CD4-positive, alpha-beta T cell (primary cell): Measurements from ENCODE around the gene CYBA. TPM values are rescaled to one million over a fixed set of nuclear protein-coding genes. Genes with fewer than 3 reads are reported as not detected.

Experiments used
- ATAC-seq: fragments of 200-7000 bp; cut with Tn5 transposase; one replicate; pipeline ENCODE4 v1.10.0; 2022; ENCODE audit warnings: mild to moderate bottlenecking; ENCODE audit not compliant: poor library complexity
- CTCF ChIA-PET: fragments of 350-600 bp; sonication (Branson Sonifier 250); formaldehyde crosslinking; loops from one replicate; lab custom pipeline; 2021; ENCODE audit warnings: antibody characterized with exemption, inconsistent platforms; lab: Charles Lee
- POLR2A ChIA-PET: fragments of 350-600 bp; sonication (Branson Sonifier 250); formaldehyde crosslinking; loops from one replicate; lab custom pipeline; 2021; ENCODE audit warnings: antibody characterized with exemption, inconsistent platforms; lab: Charles Lee
- DNase-seq, 14 experiments: peaks; one replicate each; pipeline ENCODE4 v3.0.0-alpha.2; 2013 to 2020; ENCODE audit warnings: mixed read lengths in 2 of 14
- H3K27ac ChIP-seq, 2 donors: one replicate each; pipeline versions ENCODE4 v1.5.1 to v1.7.0; 2013; ENCODE audit warnings: low read length in 2 of 2, low read depth in 1 of 2, mild to moderate bottlenecking in 1 of 2
- H3K27me3 ChIP-seq, 2 experiments: 1 replicate in 1 of 2; 2 replicates in 1 of 2; pipeline versions ENCODE4 v1.6.1 to v1.7.0; 2013; ENCODE audit warnings: low read length in 2 of 2, control low read depth in 1 of 2, mild to moderate bottlenecking in 1 of 2, moderate library complexity in 1 of 2; ENCODE audit not compliant: insufficient read depth in 2 of 2, control insufficient read depth in 1 of 2
- H3K36me3 ChIP-seq: one replicate; pipeline ENCODE4 v1.6.1; 2013; ENCODE audit warnings: low read length, control low read depth; ENCODE audit not compliant: insufficient read depth
- H3K4me1 ChIP-seq: one replicate; pipeline ENCODE4 v1.6.1; 2013; ENCODE audit warnings: low read length, control low read depth; ENCODE audit not compliant: insufficient read depth
- H3K4me3 ChIP-seq: one replicate; pipeline ENCODE4 v1.5.1; 2013; ENCODE audit warnings: mild to moderate bottlenecking, low read length, moderate library complexity
- H3K9me3 ChIP-seq, 2 experiments: 1 replicate in 1 of 2; 2 replicates in 1 of 2; pipeline versions ENCODE4 v1.6.1 to v1.7.0; 2013; ENCODE audit warnings: low read length in 2 of 2, mild to moderate bottlenecking in 2 of 2, control low read depth in 1 of 2, moderate library complexity in 1 of 2; ENCODE audit not compliant: control insufficient read depth in 1 of 2, insufficient read depth in 1 of 2
- H3K27ac Mint-ChIP-seq: one replicate; pipeline ENCODE4 v1.8.0; 2020; ENCODE audit warnings: mixed read lengths
- H3K27me3 Mint-ChIP-seq: one replicate; pipeline ENCODE4 v1.8.0; 2021; ENCODE audit warnings: mixed read lengths
- H3K36me3 Mint-ChIP-seq: one replicate; pipeline ENCODE4 v1.8.0; 2021; ENCODE audit warnings: low read depth, mixed read lengths
- H3K4me1 Mint-ChIP-seq: one replicate; pipeline ENCODE4 v1.8.0; 2021; ENCODE audit warnings: low read depth, mixed read lengths
- H3K4me3 Mint-ChIP-seq: one replicate; pipeline ENCODE4 v1.8.0; 2020; ENCODE audit warnings: mild to moderate bottlenecking, mixed read lengths
- H3K9me3 Mint-ChIP-seq: one replicate; pipeline ENCODE4 v1.8.0; 2020; ENCODE audit warnings: mixed read lengths
- intact Hi-C, 2 experiments: fragments of 100-400 bp; cut with DNase I in 1 of 2; cut with micrococcal nuclease in 1 of 2; formaldehyde crosslinking; loops; one replicate each; pipeline versions ENCODE4 v1.15.1 to v1.9.0; 2023 to 2025; cut with DNase I, micrococcal nuclease
- total RNA-seq, 174 experiments: library from RNA in 2 of 174; stranded (reverse) in 2 of 174; gene quantifications; one replicate each; pipeline ENCODE4 v1.2.3 and lab custom pipeline; 2021 to 2026
- TF ChIP-seq, protein P1 (sequence below): fragments of 200-600 bp; IDR thresholded peaks from one replicate; pipeline ENCODE4 v1.8.0; 2022; ENCODE audit warnings: antibody characterized with exemption, mild to moderate bottlenecking

The CYBA gene
- total RNA-seq, 2 experiments from 2014 or later, result 292 to 294 TPM

- Mint-ChIP-seq H3K27me3 (no peaks in the 10 kb centered on the region), H3K4me1 (peaks cover 11% of the 10 kb centered on the region), H3K9me3 (no peaks in the 10 kb centered on the region), H3K36me3 (peaks cover 60% of the 10 kb centered on the region), H3K27ac (no peak overlapping the region), H3K4me3 (no peak overlapping the region)
- Histone ChIP-seq H3K27me3 (no peaks in the 10 kb centered on the region), H3K4me1 (peaks cover 10% of the 10 kb centered on the region), H3K27ac (no peak overlapping the region), H3K36me3 (peaks cover 49% of the 10 kb centered on the region), H3K4me3 (no peak overlapping the region), H3K9me3 (no peaks in the 10 kb centered on the region)
- TF ChIP-seq, protein P1, sequence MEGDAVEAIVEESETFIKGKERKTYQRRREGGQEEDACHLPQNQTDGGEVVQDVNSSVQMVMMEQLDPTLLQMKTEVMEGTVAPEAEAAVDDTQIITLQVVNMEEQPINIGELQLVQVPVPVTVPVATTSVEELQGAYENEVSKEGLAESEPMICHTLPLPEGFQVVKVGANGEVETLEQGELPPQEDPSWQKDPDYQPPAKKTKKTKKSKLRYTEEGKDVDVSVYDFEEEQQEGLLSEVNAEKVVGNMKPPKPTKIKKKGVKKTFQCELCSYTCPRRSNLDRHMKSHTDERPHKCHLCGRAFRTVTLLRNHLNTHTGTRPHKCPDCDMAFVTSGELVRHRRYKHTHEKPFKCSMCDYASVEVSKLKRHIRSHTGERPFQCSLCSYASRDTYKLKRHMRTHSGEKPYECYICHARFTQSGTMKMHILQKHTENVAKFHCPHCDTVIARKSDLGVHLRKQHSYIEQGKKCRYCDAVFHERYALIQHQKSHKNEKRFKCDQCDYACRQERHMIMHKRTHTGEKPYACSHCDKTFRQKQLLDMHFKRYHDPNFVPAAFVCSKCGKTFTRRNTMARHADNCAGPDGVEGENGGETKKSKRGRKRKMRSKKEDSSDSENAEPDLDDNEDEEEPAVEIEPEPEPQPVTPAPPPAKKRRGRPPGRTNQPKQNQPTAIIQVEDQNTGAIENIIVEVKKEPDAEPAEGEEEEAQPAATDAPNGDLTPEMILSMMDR, result no peak
- intact Hi-C loops, result no loop called here
- POLR2A ChIA-PET, result no interaction called here
- CTCF ChIA-PET, result no interaction called here
- ATAC-seq (no peak), DNase-seq (no peak)
Measured at GRCh38 chr16:88596483-88596882, 54.4 kb downstream of the CYBA start.

DNA sequence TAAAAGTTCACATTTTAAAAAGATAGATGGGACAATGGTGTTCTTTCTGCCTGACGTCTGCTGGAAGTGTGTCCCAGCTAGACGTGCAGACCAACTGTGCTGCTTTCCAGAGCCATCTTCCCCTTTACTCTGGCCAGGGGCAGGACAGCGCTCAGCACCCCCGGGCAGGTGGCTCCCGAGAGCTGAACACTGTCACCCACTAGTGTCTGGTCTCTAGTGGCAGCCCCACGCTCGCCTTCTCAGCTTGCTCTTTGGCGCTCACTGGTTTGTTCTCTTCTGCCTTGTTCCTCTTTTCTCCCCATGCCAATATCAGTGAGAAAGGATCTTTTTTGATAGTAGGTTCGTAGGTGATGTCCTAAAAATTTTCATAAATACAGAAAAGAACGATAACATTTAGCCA, 54.9 kb downstream of the CYBA start:
- Histone ChIP-seq H3K4me3 (no peak overlapping the region), H3K9me3 (no peaks in the 10 kb centered on the region), H3K36me3 (peaks cover 43% of the 10 kb centered on the region), H3K27ac (no peak overlapping the region), H3K4me1 (peaks cover 14% of the 10 kb centered on the region), H3K27me3 (no peaks in the 10 kb centered on the region)
- peaks cover 56% of the 10 kb centered on the region for H3K36me3 Mint-ChIP-seq
- peaks cover 13% of the 10 kb centered on the region for H3K4me1 Mint-ChIP-seq
- ChIA-PET CTCF (no interaction called here), POLR2A (no interaction called here)
- intact Hi-C loops, result no loop called here
- H3K27me3 Mint-ChIP-seq, result no peaks in the 10 kb centered on the region
- H3K4me3 Mint-ChIP-seq, result no peak overlapping the region
- no peaks in the 10 kb centered on the region for H3K9me3 Mint-ChIP-seq
- no peak overlapping the region for H3K27ac Mint-ChIP-seq
- DNase-seq (no peak), ATAC-seq (no peak)
- TF ChIP-seq, protein P1, result no peak

- no peak overlapping the region for H3K4me3 Mint-ChIP-seq
- ChIA-PET POLR2A (no interaction called here), CTCF (no interaction called here)
- Histone ChIP-seq H3K4me3 (no peak overlapping the region), H3K4me1 (peaks cover 14% of the 10 kb centered on the region), H3K27me3 (no peaks in the 10 kb centered on the region), H3K36me3 (peaks cover 41% of the 10 kb centered on the region), H3K9me3 (no peaks in the 10 kb centered on the region), H3K27ac (no peak overlapping the region)
- H3K4me1 Mint-ChIP-seq, result peaks cover 13% of the 10 kb centered on the region
- intact Hi-C loops, result no loop called here
- ATAC-seq (no peak), DNase-seq (no peak)
- TF ChIP-seq, protein P1, result no peak
- H3K27me3 Mint-ChIP-seq, result no peaks in the 10 kb centered on the region
- H3K27ac Mint-ChIP-seq, result no peak overlapping the region
- H3K36me3 Mint-ChIP-seq, result peaks cover 50% of the 10 kb centered on the region
- H3K9me3 Mint-ChIP-seq, result no peaks in the 10 kb centered on the region
Measured at GRCh38 chr16:88595101-88595500, 55.8 kb downstream of the CYBA start.
